ENCODE measurements around the gene ORAI2.
"Not testable (repeated sequence)": the region's sequence is repeated elsewhere in the genome, so short reads cannot be mapped to it uniquely, and the experiment has no call there.

ORAI2 gene

GRCh38 chr7:102479982-102480637 is 46.7 kb downstream of the ORAI2 start:
- DNase-seq (ENCODE audit: low spot score); H3K27ac ChIP-seq; POLR2A ChIA-PET (ENCODE audit: low non-redundant PET); CTCF ChIA-PET: not testable (repeated sequence)
- TF ChIP-seq CTCF (conservative IDR thresholded peaks at IDR 0.05; ENCODE audit: low read depth): peak; percentile 84

- H3K27ac ChIP-seq; POLR2A ChIA-PET (ENCODE audit: low non-redundant PET); DNase-seq (ENCODE audit: low spot score); CTCF ChIA-PET: not testable (repeated sequence)
These were observed 48.6 kb downstream of the ORAI2 start for GRCh38 chr7:102481962-102482361.

GRCh38 chr7:102484317-102484716 is 50.9 kb downstream of the ORAI2 start:
- H3K27ac ChIP-seq: not testable (repeated sequence)

GRCh38 chr7:102490529-102491075 is 57.2 kb downstream of the ORAI2 start:
- CTCF ChIA-PET; H3K27ac ChIP-seq; POLR2A ChIA-PET (ENCODE audit: low non-redundant PET); DNase-seq (ENCODE audit: low spot score): not testable (repeated sequence)

More at GRCh38 chr7:102484317-102484716, 50.9 kb downstream of the ORAI2 start:
- POLR2A ChIA-PET (ENCODE audit: low non-redundant PET); DNase-seq (ENCODE audit: low spot score); CTCF ChIA-PET: not testable (repeated sequence)

- H3K27ac ChIP-seq; POLR2A ChIA-PET (ENCODE audit: low non-redundant PET); CTCF ChIA-PET; DNase-seq (ENCODE audit: low spot score): not testable (repeated sequence)
These were observed 60.0 kb downstream of the ORAI2 start for GRCh38 chr7:102493220-102493935.

GRCh38 chr7:102494026-102494425 is 60.7 kb downstream of the ORAI2 start:
- POLR2A ChIA-PET (ENCODE audit: low non-redundant PET); CTCF ChIA-PET; H3K27ac ChIP-seq; DNase-seq (ENCODE audit: low spot score): not testable (repeated sequence)

- H3K27ac ChIP-seq; DNase-seq (ENCODE audit: low spot score); POLR2A ChIA-PET (ENCODE audit: low non-redundant PET); CTCF ChIA-PET: not testable (repeated sequence)
These were observed 61.2 kb downstream of the ORAI2 start for GRCh38 chr7:102494473-102495149.

GRCh38 chr7:102496861-102497260 is 63.5 kb downstream of the ORAI2 start:
- H3K27ac ChIP-seq; CTCF ChIA-PET; POLR2A ChIA-PET (ENCODE audit: low non-redundant PET); DNase-seq (ENCODE audit: low spot score): not testable (repeated sequence)

GRCh38 chr7:102497308-102497707 is 63.9 kb downstream of the ORAI2 start:
- CTCF ChIA-PET: not testable (repeated sequence)

GRCh38 chr7:102498321-102498720 is 64.9 kb downstream of the ORAI2 start:
- CTCF ChIA-PET; DNase-seq (ENCODE audit: low spot score); POLR2A ChIA-PET (ENCODE audit: low non-redundant PET); H3K27ac ChIP-seq: not testable (repeated sequence)

More at GRCh38 chr7:102497308-102497707, 63.9 kb downstream of the ORAI2 start:
- POLR2A ChIA-PET (ENCODE audit: low non-redundant PET); DNase-seq (ENCODE audit: low spot score); H3K27ac ChIP-seq: not testable (repeated sequence)

GRCh38 chr7:102503141-102503540 is 69.8 kb downstream of the ORAI2 start:
- POLR2A ChIA-PET (ENCODE audit: low non-redundant PET); CTCF ChIA-PET; DNase-seq (ENCODE audit: low spot score); H3K27ac ChIP-seq: not testable (repeated sequence)

GRCh38 chr7:102505298-102506185 is 72.2 kb downstream of the ORAI2 start:
- H3K27ac ChIP-seq: peak overlapping the region; percentile 55
- POLR2A ChIA-PET (ENCODE audit: low non-redundant PET); CTCF ChIA-PET; DNase-seq (ENCODE audit: low spot score): not testable (repeated sequence)
